Measurements from ENCODE around the gene TOLLIP.

- TF ChIP-seq, protein P1, sequence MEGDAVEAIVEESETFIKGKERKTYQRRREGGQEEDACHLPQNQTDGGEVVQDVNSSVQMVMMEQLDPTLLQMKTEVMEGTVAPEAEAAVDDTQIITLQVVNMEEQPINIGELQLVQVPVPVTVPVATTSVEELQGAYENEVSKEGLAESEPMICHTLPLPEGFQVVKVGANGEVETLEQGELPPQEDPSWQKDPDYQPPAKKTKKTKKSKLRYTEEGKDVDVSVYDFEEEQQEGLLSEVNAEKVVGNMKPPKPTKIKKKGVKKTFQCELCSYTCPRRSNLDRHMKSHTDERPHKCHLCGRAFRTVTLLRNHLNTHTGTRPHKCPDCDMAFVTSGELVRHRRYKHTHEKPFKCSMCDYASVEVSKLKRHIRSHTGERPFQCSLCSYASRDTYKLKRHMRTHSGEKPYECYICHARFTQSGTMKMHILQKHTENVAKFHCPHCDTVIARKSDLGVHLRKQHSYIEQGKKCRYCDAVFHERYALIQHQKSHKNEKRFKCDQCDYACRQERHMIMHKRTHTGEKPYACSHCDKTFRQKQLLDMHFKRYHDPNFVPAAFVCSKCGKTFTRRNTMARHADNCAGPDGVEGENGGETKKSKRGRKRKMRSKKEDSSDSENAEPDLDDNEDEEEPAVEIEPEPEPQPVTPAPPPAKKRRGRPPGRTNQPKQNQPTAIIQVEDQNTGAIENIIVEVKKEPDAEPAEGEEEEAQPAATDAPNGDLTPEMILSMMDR (IDR thresholded peaks at IDR 0.05): no peak
- no peak for TF ChIP-seq POLR2A (IDR thresholded peaks at IDR 0.05)
These were observed 50.9 kb downstream of the TOLLIP start for GRCh38 chr11:1258401-1259075.

Data from right lobe of liver (tissue), 4 donors.